ENCODE data around the gene DBH.

GRCh38 chr9:133707763-133708245 lies 71.6 kb downstream of the DBH start:
- TF ChIP-seq CTCF (IDR thresholded peaks at IDR 0.05) = no peak
- no peak for TF ChIP-seq POLR2A (IDR thresholded peaks at IDR 0.05)
